Upper lobe of left lung (tissue), 6 donors: ENCODE data around the gene KLHL40. TPM values are rescaled to one million over a fixed set of nuclear protein-coding genes. Genes with fewer than 3 reads are reported as not detected.

ENCODE experiments used
- ATAC-seq, 2 donors: fragments of 200-7000 bp; cut with Tn5 transposase; one replicate each; pipeline ENCODE4 v1.9.1; 2022; ENCODE audit warnings: mild to moderate bottlenecking in 2 of 2, moderate library complexity in 2 of 2; ENCODE audit not compliant: low FRiP score in 2 of 2
- DNase-seq, 2 donors: peaks; one replicate each; pipeline ENCODE4 v3.0.0-alpha.2; 2019 to 2020
- H3K27ac ChIP-seq, 4 donors: fragments of 200-600 bp; sonication (generic); one replicate each; pipeline ENCODE4 v1.5.1; 2016 to 2019
- H3K27me3 ChIP-seq, 4 donors: fragments of 200-600 bp; sonication (generic); one replicate each; pipeline ENCODE4 v1.5.1; 2017 to 2019
- H3K36me3 ChIP-seq, 4 donors: fragments of 200-600 bp; sonication (generic); one replicate each; pipeline ENCODE4 v1.5.1; 2016 to 2019
- H3K4me1 ChIP-seq, 4 donors: fragments of 200-600 bp; sonication (generic); one replicate each; pipeline ENCODE4 v1.5.1; 2018 to 2019
- H3K4me3 ChIP-seq, 4 donors: fragments of 200-600 bp; sonication (generic); one replicate each; pipeline ENCODE4 v1.5.1; 2017 to 2019; ENCODE audit warnings: mild to moderate bottlenecking in 2 of 4, moderate library complexity in 1 of 4
- H3K9me3 ChIP-seq, 4 donors: fragments of 200-600 bp; sonication (generic); one replicate each; pipeline ENCODE4 v1.5.1; 2018 to 2019
- EP300 ChIP-seq, 4 donors: sonication (generic); formaldehyde crosslinking; IDR thresholded peaks; one replicate each; pipeline ENCODE4 v1.5.1; 2017; ENCODE audit warnings: antibody characterized with exemption in 4 of 4, control low read depth in 2 of 4
- POLR2A ChIP-seq, 4 donors: fragments of 450-650 bp; IDR thresholded peaks; one replicate each; pipeline ENCODE4 v1.5.1; 2016 to 2017; ENCODE audit warnings: antibody characterized with exemption in 4 of 4, mild to moderate bottlenecking in 2 of 4
- POLR2AphosphoS5 ChIP-seq, 2 donors: sonication (generic); formaldehyde crosslinking; IDR thresholded peaks; one replicate each; pipeline ENCODE4 v1.5.1; 2017; ENCODE audit warnings: antibody characterized with exemption in 2 of 2
- WGBS, 2 donors: methylation state at CpG; one replicate each; pipeline ENCODE4 v1.1.5; 2017 to 2018; 5-methylcytosine and 5-hydroxymethylcytosine counted together
- total RNA-seq, 6 donors: library from RNA; depleted of rRNA in 4 of 6; stranded (reverse); fragments of >200 nt in 4 of 6; gene quantifications; one replicate each; pipeline versions ENCODE4 v1.1.0 to v1.2.1, GENCODE V29; 2016 to 2021
- TF ChIP-seq, protein P1 (sequence below), 6 experiments: fragments of 450-650 bp in 4 of 6; fragments of 200-600 bp in 2 of 6; sonication (generic) in 2 of 6; IDR thresholded peaks; one replicate each; pipeline ENCODE4 v1.5.1; 2016 to 2019; ENCODE audit warnings: antibody characterized with exemption in 6 of 6
- donor health status: DM: no; HTN: no; CAD: no; lungs with moderate emphysema.
- donor health status: DM: no; HTN: yes; CAD: no; lungs with severe emphysema.

KLHL40 gene
- total RNA-seq, 6 donors from 2014 or later: not detected

DNA sequence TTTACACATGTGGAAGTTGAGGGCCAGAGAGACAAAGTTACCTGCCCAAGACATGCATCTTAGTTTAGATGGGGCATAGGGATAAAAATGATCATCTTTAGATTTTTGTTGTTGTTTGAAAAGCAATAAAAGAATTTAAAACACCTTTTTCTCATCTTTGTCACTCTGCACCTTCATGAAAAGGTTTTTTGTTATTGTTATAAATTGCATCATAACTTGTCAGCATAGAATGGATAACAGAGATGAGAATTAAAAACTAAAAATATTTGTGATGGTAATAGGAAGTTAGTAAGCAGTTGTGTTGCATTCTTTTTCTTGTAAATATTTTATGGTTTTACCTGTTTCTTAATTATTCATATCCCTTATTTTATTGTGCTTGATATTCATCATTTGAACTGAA, 45.2 kb upstream of the KLHL40 start:
- TF ChIP-seq, protein P1, sequence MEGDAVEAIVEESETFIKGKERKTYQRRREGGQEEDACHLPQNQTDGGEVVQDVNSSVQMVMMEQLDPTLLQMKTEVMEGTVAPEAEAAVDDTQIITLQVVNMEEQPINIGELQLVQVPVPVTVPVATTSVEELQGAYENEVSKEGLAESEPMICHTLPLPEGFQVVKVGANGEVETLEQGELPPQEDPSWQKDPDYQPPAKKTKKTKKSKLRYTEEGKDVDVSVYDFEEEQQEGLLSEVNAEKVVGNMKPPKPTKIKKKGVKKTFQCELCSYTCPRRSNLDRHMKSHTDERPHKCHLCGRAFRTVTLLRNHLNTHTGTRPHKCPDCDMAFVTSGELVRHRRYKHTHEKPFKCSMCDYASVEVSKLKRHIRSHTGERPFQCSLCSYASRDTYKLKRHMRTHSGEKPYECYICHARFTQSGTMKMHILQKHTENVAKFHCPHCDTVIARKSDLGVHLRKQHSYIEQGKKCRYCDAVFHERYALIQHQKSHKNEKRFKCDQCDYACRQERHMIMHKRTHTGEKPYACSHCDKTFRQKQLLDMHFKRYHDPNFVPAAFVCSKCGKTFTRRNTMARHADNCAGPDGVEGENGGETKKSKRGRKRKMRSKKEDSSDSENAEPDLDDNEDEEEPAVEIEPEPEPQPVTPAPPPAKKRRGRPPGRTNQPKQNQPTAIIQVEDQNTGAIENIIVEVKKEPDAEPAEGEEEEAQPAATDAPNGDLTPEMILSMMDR (IDR thresholded peaks at IDR 0.05): no peak
- TF ChIP-seq EP300 (IDR thresholded peaks at IDR 0.05) (no peak), POLR2AphosphoS5 (IDR thresholded peaks at IDR 0.05) (no peak), POLR2A (IDR thresholded peaks at IDR 0.05) (no peak)
- Histone ChIP-seq H3K27me3 (no peaks in the 10 kb centered on the region), H3K27ac (peak overlapping the region in 1 of 4 donors; percentile 62), H3K4me1 (peaks cover 0 to 14% (median 3%) of the 10 kb centered on the region in 4 donors), H3K36me3 (peaks cover 57 to 96% (median 76%) of the 10 kb centered on the region in 4 donors), H3K9me3 (no peaks in the 10 kb centered on the region), H3K4me3 (no peak overlapping the region)
- ATAC-seq: no peak
- DNase-seq: no peak

DNA sequence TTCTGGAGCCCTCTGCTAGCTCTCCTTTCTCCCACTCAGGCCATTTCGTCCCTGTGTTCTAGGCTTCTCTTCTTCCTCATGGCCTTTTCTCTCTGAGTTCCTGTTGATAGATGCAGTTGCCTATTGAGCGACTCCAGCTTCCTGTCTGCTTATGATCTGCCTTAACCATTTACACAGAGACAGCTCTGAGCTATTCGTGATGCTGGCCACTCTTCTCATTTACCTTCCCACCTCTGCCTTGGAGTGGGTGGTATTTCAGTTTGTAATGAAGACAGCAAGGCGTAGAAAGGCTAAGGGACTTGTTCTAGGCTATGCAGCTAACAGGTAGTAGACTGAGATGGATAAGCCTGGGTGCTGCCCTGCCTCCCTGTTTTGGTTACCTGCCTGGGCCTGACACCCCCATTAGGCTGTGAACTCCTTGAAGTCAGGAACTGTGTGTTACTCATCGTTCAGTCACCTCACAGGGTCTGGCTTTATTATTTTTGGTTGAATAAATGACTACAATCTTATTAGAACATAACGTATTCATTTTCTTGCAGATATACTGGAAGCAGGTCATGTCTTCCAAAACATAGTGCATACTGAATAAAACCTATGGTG, 44.5 kb upstream of the KLHL40 start:
- TF ChIP-seq EP300 (IDR thresholded peaks at IDR 0.05) (no peak), POLR2AphosphoS5 (IDR thresholded peaks at IDR 0.05) (no peak), POLR2A (IDR thresholded peaks at IDR 0.05) (no peak)
- TF ChIP-seq, protein P1 (IDR thresholded peaks at IDR 0.05): no peak
- Histone ChIP-seq H3K4me3 (no peak overlapping the region), H3K27me3 (no peaks in the 10 kb centered on the region), H3K9me3 (no peaks in the 10 kb centered on the region), H3K27ac (peak overlapping the region in 1 of 4 donors; percentile 20), H3K4me1 (peaks cover 0 to 14% (median 3%) of the 10 kb centered on the region in 4 donors), H3K36me3 (peaks cover 64 to 96% (median 75%) of the 10 kb centered on the region in 4 donors)
- DNase-seq (no peak), ATAC-seq (no peak)
- 79 to 82% methylated on average over 6 of the region's 6 CpGs for WGBS, 2 donors

DNA sequence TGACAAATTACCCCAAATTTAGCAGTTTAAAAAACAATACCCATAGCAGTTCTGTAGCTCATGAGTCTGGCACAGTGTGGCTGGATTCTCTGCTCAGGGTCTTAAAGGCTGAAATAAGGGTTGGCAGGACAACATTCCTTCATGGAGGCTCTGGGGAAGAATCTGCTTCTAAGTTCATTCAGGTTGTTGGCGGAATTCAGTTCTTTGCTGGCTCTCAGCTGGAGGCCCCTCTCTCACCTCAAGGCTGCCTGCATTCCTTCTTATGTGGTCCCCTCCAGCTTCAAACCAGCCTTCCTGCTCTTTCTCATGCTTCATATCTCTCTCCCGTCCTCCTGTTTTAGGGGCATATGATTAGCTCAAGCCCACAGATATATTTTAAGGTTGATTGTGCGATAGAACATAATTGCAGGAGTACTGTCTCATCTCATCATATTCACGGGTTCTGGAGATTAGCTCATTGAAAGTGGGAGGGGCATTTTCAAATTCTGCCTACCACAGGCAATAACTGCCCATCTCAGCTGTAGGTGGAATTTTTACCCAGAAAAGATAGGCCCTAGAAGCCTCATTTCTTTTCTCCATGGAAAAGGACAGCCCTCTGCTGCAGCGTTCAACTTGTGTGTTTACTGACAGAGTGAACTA, 37.4 kb upstream of the KLHL40 start:
- DNase-seq (no peak), ATAC-seq (no peak)
- no peaks in the 10 kb centered on the region for H3K9me3 ChIP-seq
- H3K27me3 ChIP-seq: no peaks in the 10 kb centered on the region
- H3K4me3 ChIP-seq: no peak overlapping the region
- peaks cover 31 to 62% (median 44%) of the 10 kb centered on the region in 4 donors for H3K36me3 ChIP-seq
- TF ChIP-seq EP300 (IDR thresholded peaks at IDR 0.05) (no peak), POLR2A (IDR thresholded peaks at IDR 0.05) (no peak), POLR2AphosphoS5 (IDR thresholded peaks at IDR 0.05) (no peak)
- TF ChIP-seq, protein P1 (IDR thresholded peaks at IDR 0.05): no peak
- no peak overlapping the region for H3K27ac ChIP-seq
- WGBS, 2 donors: 88 to 90% methylated on average over 5 of the region's 5 CpGs
- H3K4me1 ChIP-seq: peaks cover 10 to 22% (median 17%) of the 10 kb centered on the region in 4 donors

DNA sequence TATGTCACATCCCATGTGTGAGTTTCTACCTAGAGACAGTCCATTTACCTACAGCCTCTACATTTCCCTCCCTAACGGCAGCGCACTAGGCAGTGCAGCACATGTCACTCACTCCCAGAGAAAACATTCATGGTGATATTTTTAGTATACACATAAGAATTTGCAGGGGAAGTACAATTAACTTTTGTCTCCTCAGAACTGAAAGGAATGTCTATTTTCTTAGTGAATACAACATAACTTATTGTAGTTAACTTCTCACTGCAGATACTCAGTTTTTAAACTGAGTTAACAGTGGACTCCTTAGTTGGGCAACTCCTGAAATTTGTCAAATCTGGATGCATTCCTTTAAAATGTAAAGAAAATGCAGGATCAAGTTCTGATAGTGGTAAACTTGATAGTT, 36.3 kb upstream of the KLHL40 start:
- Histone ChIP-seq H3K4me1 (peaks cover 19 to 33% (median 25%) of the 10 kb centered on the region in 4 donors), H3K27ac (peak overlapping the region in 1 of 4 donors; percentile 43), H3K36me3 (peaks cover 22 to 51% (median 34%) of the 10 kb centered on the region in 4 donors), H3K27me3 (no peaks in the 10 kb centered on the region), H3K9me3 (no peaks in the 10 kb centered on the region), H3K4me3 (no peak overlapping the region)
- ATAC-seq: no peak
- DNase-seq: no peak
- TF ChIP-seq POLR2A (IDR thresholded peaks at IDR 0.05) (no peak), EP300 (IDR thresholded peaks at IDR 0.05) (no peak), POLR2AphosphoS5 (IDR thresholded peaks at IDR 0.05) (no peak)
- TF ChIP-seq, protein P1 (IDR thresholded peaks at IDR 0.05): no peak
- WGBS, 2 donors: 88 to 93% methylated on average over 2 of the region's 2 CpGs
